Measurements from ENCODE around the gene FRMD4A.

Gene FRMD4A

GRCh38 chr10:13612654-13613373 is 717.9 kb downstream of the FRMD4A start:
- Histone ChIP-seq H3K9me3 (ENCODE audit: insufficient read depth, low read depth, low read length) (no peaks in the 10 kb centered on the region), H3K27me3 (ENCODE audit: insufficient read depth, low read length) (no peaks in the 10 kb centered on the region), H3K4me3 (ENCODE audit: low read length) (no peak overlapping the region), H3K4me1 (ENCODE audit: insufficient read depth, low read length) (peaks cover 42% of the 10 kb centered on the region), H3K36me3 (ENCODE audit: insufficient read depth, low read length) (peaks cover 34% of the 10 kb centered on the region), H3K27ac (ENCODE audit: low read depth, low read length) (no peak overlapping the region), H3K9ac (ENCODE audit: low read depth, low read length) (no peak overlapping the region)
- WGBS: 93% methylated on average over 2 of the region's 3 CpGs

GRCh38 chr10:13608246-13608853 is 722.4 kb downstream of the FRMD4A start:
- 93% methylated on average over 8 of the region's 8 CpGs for WGBS
- H3K9me3 ChIP-seq (ENCODE audit: insufficient read depth, low read depth, low read length): no peaks in the 10 kb centered on the region
- peaks cover 32% of the 10 kb centered on the region for H3K36me3 ChIP-seq (ENCODE audit: insufficient read depth, low read length)
- H3K9ac ChIP-seq (ENCODE audit: low read depth, low read length): peak overlapping the region; percentile 39; the same call in 1 of the 2 replicates
- H3K27me3 ChIP-seq (ENCODE audit: insufficient read depth, low read length): no peaks in the 10 kb centered on the region
- H3K4me3 ChIP-seq (ENCODE audit: low read length): no peak overlapping the region
- H3K27ac ChIP-seq (ENCODE audit: low read depth, low read length): peak overlapping the region; percentile 39; the same call in 1 of the 2 replicates
- H3K4me1 ChIP-seq (ENCODE audit: insufficient read depth, low read length): peaks cover 9% of the 10 kb centered on the region; the same call in 1 of the 2 replicates

- no peak overlapping the region for H3K27ac ChIP-seq (ENCODE audit: low read depth, low read length)
- 80% methylated on average over 1 of the region's 2 CpGs for WGBS
- peaks cover 9% of the 10 kb centered on the region; the same call in 1 of the 2 replicates for H3K4me1 ChIP-seq (ENCODE audit: insufficient read depth, low read length)
- no peak overlapping the region for H3K4me3 ChIP-seq (ENCODE audit: low read length)
- no peak overlapping the region for H3K9ac ChIP-seq (ENCODE audit: low read depth, low read length)
- H3K27me3 ChIP-seq (ENCODE audit: insufficient read depth, low read length): no peaks in the 10 kb centered on the region
- H3K9me3 ChIP-seq (ENCODE audit: insufficient read depth, low read depth, low read length): no peaks in the 10 kb centered on the region
- H3K36me3 ChIP-seq (ENCODE audit: insufficient read depth, low read length): peaks cover 36% of the 10 kb centered on the region
These were observed 726.2 kb downstream of the FRMD4A start for GRCh38 chr10:13604357-13605040.

- no peaks in the 10 kb centered on the region for H3K9me3 ChIP-seq (ENCODE audit: insufficient read depth, low read depth, low read length)
- WGBS: 91% methylated on average over 4 of the region's 5 CpGs
- peaks cover 24% of the 10 kb centered on the region; the same call in 1 of the 2 replicates for H3K36me3 ChIP-seq (ENCODE audit: insufficient read depth, low read length)
- no peaks in the 10 kb centered on the region for H3K27me3 ChIP-seq (ENCODE audit: insufficient read depth, low read length)
- no peak overlapping the region for H3K27ac ChIP-seq (ENCODE audit: low read depth, low read length)
- no peak overlapping the region for H3K9ac ChIP-seq (ENCODE audit: low read depth, low read length)
- H3K4me1 ChIP-seq (ENCODE audit: insufficient read depth, low read length): no peaks in the 10 kb centered on the region
- H3K4me3 ChIP-seq (ENCODE audit: low read length): no peak overlapping the region
These were observed 732.8 kb downstream of the FRMD4A start for GRCh38 chr10:13597909-13598308.

GRCh38 chr10:13594641-13595040 is 736.1 kb downstream of the FRMD4A start:
- Histone ChIP-seq H3K27me3 (ENCODE audit: insufficient read depth, low read length) (no peaks in the 10 kb centered on the region), H3K4me3 (ENCODE audit: low read length) (no peak overlapping the region), H3K36me3 (ENCODE audit: insufficient read depth, low read length) (peaks cover 11% of the 10 kb centered on the region), H3K9me3 (ENCODE audit: insufficient read depth, low read depth, low read length) (no peaks in the 10 kb centered on the region), H3K27ac (ENCODE audit: low read depth, low read length) (no peak overlapping the region), H3K4me1 (ENCODE audit: insufficient read depth, low read length) (no peaks in the 10 kb centered on the region), H3K9ac (ENCODE audit: low read depth, low read length) (no peak overlapping the region)
- 100% methylated on average over 1 of the region's 2 CpGs for WGBS

All from HUES64 (cell line).